Activated T-cell treated with anti-CD3 and anti-CD28 coated beads for 24 hours (primary cell): ENCODE results near the gene ZNF865.

Experiments used
- DNase-seq: peaks from one replicate; pipeline ENCODE4 v3.0.0-alpha.2; 2020; ENCODE audit warnings: low read depth

ZNF865 gene

DNA sequence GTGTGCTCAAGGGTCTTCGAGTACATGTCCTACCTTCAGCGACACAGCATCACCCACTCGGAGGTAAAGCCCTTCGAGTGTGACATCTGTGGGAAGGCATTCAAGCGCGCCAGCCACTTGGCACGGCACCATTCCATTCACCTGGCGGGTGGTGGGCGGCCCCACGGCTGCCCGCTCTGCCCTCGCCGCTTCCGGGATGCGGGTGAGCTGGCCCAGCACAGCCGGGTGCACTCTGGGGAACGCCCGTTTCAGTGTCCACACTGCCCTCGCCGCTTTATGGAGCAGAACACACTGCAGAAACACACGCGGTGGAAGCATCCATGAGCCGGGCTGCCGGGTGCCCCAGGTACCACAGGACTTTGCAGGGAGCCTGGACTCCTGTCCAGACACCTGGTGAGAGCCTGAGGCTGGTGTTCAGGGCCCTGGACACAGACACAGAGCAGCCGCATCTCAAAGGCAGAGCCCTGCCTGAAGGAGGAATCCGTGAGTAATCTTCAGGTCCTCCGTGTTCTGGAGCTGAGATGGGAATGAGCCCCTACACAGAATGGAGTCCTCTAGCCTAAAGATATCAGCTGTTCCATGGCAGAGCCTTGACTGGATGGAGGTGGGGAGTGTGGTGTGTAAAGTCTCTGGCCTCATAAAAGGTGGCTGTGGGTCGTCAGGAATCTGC, 39.5 kb downstream of the ZNF865 start:
- no peak for DNase-seq

DNA sequence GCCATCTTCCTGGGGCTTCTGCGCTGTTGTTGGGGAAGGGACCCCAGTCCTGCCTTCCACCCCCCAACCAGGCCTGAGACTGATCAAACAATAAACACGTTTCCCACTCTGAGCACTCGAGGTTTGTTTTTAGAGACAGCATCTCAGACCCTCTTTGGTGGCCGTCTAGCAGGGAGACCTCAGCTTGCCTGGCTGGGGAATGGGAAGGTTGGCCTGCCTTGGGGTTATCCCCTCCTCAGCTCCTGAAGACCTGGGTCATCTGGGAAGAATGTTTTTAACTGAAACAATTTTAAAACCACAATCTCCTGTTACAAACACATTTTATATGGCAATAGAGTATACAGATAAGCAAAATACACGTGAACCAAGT, 40.0 kb downstream of the ZNF865 start:
- no peak for DNase-seq

DNA sequence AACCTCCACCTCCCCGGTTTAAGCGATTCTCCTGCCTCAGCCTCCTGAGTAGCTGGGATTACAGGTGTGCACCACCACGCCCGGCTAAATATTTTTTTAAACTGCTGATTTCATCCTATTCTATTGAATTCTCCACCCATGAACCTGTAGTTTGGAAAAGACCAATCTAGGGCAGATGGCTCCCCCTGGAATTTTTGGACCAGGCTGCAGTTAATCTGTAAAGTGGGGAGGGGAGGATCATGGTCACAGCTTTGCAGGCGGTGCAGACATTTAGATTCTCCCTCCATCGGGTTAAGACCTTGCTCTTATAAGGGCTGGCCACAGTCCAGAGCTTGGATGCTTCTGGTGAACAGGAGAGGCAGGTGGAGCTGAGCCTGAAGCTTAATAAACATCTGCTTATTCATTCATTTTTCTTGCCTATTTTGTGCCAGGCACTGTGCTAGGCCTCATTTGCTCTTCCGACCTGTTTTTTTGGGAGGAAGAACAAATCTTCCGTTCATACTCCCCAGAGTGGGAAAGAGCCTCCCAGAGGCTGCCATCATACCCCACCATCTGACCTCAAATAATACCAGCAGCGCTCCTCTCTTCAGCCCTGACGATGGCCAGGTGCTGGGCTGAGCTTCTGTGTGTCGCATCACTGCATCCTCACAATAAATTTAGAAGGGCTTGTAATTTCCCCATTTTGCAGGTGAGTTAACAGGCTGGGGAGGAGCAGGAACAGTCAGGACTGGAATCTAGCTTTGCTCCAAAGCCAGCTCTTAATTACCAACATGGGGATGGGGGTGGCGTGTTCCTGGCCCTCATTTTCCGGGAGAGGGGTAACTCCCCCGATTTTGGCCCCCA, 41.7 kb downstream of the ZNF865 start:
- DNase-seq = no peak

DNA sequence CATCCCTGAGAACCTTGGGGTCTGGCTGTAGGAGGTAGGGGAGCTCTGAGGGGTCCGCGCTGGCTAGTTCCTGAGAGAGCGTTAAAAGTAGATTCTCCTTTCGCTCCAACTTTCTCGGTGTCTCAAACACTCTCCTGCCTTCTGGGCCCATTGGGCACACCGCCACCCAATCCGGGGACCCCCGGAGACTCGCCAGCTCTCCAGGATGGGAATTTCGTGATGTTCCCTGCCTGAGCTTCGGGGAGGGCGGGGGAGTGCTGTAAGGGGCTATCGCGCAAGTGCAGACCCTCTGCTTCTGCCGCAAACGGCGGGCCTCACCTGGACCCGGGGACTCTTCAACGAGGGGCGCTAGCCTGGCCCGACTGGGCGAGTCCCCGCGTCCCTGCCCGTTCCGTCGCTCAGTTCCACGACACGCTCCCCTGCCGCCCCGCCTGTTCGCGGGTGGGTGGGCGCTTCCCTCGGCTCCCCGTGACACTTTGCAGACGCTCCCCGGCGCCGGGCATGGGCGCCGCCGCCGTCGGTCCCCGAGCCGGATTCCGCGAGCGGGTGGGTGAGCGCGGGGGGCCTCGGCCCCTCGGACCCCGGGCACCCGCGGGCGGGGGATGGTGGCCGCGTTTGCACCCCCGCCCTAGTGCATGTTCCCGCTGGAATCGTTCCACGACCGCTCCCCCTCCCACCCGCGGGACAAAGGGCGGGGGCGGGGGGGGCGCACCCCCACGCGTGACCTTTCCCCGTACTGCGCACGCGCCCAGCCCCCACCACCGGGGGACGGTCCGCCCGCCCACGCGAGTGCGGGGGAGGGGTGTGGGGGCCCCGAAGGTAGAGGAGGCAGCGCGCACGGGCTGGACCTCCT, 42.5 kb downstream of the ZNF865 start, which contains the start of gene CCDC106:
CCDC106 (plus strand) TSS at position 481 of the 853 bp plus-strand sequence. CDS start 835 bp downstream, outside the sequence.
- DNase-seq = no peak

DNA sequence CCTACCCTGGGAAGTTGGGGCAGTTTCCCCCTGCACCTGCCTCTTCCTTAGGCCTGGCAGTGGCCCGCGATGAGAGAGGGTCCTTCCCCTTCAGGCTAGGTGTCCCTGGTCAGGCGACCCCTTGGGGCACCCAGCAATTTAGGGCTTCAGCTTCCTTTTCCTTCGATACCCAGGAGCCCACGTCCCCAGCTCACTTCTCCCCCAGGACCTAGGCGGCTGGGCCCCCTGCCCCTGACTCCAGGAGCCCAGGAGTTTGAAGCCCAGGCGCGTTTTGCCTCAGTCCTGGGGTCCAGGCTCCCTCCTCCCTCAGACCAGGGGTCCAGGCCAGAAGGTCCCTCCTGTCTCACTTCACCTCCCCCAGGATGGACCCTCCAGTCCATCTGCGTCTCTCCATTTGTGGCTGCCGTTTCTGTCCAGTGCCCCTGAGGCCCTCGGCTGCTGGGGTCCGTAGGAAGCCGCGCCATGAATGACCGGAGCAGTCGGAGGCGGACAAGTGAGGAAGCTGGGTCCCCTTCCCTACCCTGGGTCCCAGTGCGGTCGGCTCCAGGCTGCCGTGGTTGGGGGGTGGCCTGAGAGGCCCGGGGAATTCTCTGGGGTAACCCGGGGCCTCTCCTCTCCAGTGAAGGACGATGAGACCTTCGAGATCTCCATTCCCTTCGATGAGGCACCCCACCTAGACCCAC, 43.3 kb downstream of the ZNF865 start:
- DNase-seq = no peak

DNA sequence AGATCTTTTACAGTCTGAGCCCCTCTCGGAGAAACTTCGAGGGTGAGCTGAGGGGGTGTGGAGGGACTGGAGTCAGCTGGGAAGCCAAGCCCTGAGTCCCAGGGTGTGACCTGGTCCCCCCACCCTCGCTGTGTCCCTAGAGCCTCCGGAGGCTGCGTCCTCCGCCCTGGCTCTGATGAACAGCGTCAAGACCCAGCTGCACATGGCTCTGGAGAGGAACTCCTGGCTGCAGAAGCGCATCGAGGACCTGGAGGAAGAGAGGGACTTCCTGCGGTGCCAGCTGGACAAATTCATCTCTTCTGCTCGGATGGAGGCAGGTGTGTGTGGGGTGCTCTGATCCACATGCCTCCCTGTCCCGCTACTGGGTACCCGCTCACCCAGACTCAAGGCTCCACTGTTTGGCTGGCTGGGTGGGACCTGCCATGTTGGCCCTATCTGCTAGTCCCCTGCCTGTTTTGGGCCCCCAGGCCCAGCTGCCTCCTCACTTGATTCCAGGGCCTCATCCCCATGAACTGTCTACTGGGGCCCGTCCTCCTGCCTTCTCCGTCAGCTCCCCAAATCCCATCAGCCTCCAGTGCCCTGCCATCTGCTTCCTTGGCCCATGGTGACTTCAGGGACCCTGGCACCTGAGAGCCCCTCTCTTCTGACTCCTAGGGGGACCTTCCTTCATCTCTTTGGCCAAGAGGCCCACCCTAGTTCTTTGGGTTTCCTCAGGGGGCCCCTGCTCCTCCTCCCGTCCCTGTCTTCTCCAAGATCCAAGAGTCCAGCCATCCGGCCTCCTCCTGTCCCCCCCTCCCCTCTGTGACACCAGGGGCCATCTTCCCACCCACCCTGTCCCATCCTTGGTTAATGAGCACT, 44.0 kb downstream of the ZNF865 start:
- no peak for DNase-seq

DNA sequence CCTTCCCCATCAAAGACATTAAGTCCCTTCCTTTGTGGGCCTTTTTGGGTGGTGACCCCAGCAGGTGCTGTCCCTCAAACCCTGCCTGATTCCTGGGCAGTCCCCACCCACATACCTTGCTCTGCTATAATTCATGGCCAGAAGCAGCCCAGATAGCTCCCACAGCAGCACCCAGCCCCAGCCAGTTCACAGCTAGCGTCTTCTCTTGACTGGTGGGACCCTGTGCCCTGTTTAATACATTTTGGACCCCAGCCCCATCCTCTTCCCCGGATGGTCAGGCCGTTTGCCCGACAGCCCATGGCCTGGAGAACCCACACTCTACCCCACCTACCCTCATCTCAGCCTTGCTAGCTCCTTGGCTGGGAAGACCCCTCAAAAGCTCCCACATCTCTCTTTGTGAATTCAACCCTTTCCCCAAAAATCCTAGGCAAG, 44.7 kb downstream of the ZNF865 start:
- DNase-seq = no peak

DNA sequence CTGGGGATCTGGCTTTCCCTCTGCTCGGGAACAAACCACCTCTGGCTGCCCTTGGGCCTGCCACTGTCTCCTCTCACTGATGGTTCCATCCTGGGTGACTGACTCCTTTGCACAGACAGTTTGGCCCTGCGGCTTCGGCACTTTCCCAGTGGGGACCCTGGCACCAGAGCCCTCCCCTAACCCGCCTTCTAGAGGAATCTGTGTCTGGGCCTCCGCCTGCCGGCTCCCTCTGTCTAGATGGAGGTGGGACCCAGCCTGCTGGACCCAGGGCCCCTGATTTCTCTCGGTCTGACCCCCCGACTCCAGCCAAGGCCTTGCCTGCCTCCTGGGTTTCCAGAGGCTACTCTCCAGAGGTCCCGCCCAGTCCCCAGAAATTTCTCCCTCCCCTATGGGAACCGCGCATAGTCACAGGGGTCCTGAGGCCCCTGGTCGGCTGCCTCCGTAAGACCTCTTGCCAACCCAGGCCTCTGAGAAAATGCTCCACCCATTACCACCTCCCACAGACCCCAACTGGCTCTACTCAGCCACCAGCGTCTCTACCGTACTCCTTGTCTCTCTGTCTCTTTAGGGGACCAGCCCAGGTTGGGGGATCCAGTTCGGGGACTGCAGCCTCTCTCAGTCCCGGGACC, 45.3 kb downstream of the ZNF865 start:
- no peak for DNase-seq

DNA sequence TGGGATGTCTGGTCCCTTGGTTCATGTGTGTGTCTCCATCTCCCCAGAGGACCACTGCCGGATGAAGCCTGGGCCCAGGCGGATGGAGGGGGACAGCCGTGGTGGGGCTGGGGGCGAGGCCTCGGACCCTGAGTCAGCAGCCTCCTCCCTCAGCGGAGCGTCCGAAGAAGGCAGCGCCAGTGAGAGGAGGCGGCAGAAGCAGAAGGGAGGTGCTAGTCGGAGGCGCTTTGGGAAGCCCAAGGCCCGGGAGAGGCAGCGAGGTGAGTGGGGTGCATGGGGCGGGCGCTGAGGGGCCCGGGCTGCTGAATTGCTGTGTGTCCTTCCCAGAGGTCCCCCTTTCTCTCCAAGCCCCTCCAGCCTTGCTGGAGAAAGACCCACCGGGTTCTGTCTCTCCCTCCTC, 45.8 kb downstream of the ZNF865 start:
- DNase-seq = no peak

DNA sequence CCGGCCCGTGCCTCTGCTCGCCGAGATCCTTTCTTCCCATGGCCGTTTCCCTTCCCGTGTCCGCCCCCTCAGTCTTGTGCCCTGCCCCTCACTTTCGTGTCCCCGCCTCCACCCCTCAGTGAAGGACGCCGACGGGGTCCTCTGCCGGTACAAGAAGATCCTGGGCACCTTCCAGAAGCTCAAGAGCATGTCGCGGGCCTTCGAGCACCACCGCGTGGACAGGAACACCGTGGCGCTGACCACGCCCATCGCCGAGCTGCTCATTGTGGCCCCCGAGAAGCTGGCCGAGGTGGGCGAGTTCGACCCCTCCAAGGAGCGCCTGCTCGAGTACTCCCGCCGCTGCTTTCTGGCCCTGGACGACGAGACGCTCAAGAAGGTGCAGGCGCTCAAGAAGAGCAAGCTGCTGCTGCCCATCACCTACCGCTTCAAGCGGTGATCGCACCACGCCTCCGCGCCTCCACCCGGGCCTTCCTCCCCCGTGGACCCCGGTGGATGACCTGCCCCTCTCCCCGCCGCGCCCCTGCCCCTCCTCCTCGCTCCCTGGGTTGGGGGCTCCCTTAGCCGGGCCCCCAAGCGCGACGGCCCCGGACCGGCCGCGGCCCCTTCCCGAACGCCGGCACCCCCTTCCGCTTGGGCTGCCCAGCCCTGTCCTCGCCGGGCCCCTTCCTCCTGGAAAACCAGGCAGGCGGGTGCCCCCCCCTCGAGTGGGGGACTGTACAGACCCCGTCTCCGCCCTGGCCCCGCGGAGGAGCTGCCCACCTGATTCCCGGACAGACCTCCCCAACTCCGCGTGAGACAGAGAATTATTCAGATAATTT, 47.1 kb downstream of the ZNF865 start:
- no peak for DNase-seq

DNA sequence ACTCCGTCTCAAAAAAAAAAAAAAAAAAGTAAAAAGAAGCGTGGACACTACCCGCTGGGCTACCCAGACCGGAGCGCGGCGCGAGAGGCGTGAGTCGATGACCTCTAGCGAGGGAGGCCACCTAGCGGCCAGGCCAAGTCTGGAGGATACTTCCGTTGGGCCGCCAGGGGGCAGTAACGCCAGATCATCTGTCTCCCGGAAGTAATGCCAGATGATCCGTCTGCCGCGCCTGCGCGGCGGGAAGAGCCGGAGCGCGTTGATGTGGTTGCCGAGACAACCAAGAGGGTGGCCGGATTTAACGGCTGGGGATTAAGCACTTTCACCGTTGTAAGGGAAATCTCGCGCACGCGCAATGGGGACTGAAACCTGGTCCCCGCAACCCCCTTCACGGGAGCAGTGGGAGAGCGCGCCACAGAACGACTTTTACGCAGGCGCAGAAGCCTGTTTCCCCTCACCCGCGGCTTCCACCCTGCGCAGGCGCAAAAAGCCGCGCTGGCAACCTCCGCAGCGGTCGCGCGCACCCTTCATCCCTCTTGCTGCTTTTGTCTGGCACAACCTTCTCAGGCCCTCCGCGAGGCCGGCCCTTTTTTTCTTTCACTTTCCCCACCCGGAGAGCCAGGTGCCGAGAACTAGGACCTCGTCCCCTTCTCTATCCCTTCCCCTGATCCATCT, 48.3 kb downstream of the ZNF865 start:
- DNase-seq = peak; percentile 98

DNA sequence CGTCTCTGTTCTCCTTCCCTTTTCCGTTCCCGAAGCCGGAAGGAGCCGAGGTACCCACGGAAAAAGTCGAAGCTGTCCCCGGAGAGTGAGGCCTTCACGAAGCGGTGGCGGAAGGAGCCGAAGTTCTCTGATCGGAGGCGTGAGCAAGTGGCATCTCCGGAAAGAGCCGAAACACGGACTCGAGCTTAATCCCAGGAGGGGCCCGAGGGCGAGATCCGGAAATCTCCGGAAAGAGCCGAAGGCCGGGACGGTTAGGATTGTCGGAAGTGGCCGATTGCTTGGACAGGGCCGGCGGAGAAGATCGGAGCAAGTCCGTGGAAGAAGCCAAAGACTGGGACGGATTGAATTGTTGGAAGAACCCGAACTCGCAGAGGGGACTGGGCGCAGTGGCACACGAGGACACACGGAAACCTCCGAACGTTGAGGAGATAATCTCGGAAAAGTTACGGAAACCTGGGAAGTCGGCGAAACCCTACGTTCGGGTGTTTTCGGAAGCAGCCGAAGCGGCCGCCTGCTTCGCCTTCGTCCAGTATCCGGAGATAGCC, 48.9 kb downstream of the ZNF865 start:
- DNase-seq = peak; percentile 99

DNA sequence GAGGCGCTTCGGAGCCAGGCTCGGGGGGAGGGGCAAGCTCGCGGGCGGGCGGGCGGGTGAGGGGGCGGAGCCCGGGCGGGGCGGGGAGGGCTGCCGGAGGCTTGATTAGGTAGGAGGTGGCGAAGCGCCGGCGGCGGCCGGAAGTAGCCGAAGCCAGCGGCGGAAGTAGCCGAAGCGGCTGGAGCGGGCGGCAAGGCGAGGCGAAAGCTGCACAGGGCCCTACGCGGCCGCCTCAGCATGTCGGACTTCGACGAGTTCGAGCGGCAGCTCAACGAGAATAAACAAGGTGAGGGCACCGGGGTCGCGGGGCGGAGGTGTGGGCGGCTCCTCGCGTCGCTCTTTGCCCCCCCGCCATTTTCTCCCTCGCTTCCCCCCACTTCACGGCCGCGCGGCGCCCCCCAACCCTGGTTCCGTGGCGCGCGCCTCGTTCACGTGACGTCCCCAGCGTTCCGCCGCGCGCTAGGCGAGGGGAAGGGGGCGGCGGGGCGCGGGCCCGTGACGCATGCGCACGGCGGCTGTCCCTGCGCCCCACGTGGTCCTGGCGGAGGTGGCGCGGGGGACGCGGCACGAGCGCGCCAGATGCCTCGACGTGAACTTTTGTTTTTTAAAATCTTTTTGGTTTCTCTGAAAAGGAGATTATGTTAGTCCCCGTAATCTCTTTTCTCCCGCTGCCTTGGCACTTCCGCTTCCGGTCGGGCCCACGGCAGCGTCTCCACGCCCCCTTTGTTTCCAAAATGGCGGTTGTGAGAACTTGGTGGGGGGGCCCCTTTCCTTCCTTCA, 49.6 kb downstream of the ZNF865 start, which contains the start of gene U2AF2:
U2AF2 (plus strand) TSS at position 168 of the 780 bp plus-strand sequence; CDS start at position 238, 70 bp downstream.
- DNase-seq = peak; percentile 93

DNA sequence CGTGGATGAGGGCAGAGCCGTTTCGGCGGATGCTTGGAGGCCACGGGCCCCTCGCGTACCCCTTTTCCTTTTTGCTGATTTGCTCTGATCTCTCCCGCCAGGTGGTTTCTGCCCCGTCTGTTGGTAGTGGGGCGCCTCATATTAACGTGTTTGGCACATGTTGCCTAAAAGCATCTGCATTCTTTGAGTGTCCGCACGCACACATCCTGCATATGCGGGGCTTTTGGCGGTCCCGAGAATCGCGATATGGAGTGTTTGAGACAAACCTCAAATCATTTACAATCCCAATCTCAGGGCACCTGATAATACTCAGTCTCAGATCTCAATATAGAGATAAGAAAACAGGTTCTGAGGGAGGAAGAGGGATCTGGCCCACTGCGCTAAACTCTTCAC, 50.2 kb downstream of the ZNF865 start:
- no peak for DNase-seq

DNA sequence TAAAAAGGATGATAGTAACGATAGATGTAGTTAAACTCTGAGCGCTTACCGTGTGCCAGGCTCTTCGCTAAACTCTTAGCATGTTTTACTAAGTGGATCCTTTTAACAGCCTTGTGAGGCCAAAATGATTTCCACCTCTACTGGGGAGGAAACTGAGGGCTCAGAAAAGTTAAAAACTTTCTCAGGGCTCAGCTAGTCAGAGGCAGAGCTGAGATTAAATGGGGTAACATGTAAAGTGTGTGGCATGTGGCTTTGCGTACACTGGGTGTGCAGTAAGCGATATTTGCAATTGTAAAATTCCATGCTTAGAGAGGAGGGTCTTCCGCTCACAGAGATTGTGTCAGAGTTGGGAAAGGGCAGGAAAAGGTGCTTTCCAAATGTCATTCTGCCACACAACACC, 51.1 kb downstream of the ZNF865 start:
- no peak for DNase-seq

DNA sequence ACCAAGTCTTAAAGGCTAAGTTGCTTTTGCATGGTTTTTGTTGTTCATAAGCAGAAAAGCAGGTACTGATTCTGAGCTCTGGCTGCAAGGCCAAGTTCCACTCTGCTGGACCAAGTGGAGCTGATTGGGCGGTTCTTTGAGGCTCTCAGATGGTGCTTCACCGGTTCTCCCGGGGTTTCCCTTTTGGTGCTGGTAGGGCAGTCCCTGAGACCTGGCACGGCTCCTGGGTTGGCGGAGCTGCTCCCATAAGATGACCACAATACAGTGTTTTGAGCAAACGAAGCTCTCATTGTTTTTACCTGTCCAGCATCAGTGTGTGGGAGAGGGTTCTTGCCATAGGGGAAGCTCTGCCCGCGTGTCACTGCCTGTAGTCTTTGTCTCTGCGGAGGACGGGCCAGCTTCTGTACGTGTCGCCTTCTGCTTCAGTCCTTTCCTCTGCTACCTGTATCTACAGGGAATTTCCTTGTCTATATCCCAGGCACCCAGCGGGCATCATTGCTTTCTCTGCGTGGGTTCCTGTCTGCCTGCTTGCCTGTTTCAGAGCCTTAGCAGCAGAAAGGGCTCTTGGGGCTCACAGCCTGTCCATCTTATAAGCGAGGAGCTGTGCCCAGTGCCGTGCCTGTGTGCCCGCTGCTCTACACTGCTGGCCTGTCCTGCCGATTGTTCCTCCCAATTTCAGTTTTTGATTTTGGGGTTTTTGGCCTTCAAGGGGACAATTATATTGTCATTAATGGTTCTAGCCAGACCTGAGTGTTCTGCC, 51.7 kb downstream of the ZNF865 start:
- no peak for DNase-seq

DNA sequence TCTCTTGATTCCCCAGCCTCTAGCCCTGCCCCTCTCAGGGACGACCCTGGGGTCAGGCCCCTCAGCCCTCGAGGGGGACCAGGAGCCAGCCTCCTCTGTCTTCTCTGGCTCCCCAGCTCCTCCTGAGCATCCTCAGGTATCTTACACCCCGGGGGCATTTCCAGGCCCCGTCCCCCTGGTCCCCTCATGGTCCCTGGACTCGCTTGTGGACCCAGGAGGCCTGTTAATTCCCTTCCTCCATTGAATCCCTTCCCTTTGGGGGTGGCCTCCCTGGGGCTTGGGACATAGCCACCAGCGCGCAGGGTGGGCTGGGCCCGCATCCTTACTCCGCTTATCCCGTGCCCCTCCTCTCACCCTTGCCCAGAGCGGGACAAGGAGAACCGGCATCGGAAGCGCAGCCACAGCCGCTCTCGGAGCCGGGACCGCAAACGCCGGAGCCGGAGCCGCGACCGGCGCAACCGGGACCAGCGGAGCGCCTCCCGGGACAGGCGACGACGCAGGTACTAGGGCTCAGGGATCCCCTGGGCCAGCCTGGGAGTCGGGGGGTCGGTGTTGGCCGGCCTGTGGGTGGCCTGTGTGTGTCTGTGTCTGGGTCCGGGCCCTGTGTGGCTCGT, 53.5 kb downstream of the ZNF865 start:
- DNase-seq = no peak
